GM12878 (cell line): Measurements from ENCODE around the gene WTAP.

Experiments used
- BHLHE40 ChIP-seq, 2 experiments: fragments of 450-650 bp in 1 of 2; IDR thresholded peaks; 2 replicates each; pipeline ENCODE4 v1.6.1; 2011 to 2017; ENCODE audit warnings: low read depth in 2 of 2, borderline replicate concordance in 1 of 2, improper control_type of control experiment in 1 of 2, low read length in 1 of 2, mild to moderate bottlenecking in 1 of 2
- CTCF ChIP-seq, 3 experiments: IDR thresholded peaks in 2 of 3; conservative IDR thresholded peaks in 1 of 3; 2 replicates each; pipeline ENCODE4 v1.5.1; 2011; ENCODE audit warnings: low read depth in 3 of 3, low read length in 3 of 3, mild to moderate bottlenecking in 3 of 3, control low read depth in 2 of 3, moderate library complexity in 2 of 3, inconsistent platforms in 1 of 3, mixed read lengths in 1 of 3; ENCODE audit not compliant: control insufficient read depth in 2 of 3, insufficient read depth in 1 of 3; ENCODE audit errors: extremely low read depth in 1 of 3
- GABPA ChIP-seq: IDR thresholded peaks from 2 replicates; pipeline ENCODE4 v1.6.1; 2014; ENCODE audit warnings: antibody characterized with exemption, low read depth, mild to moderate bottlenecking, inconsistent platforms
- POLR2A ChIP-seq: IDR thresholded peaks from 2 replicates; pipeline ENCODE4 v1.6.1; 2011; ENCODE audit warnings: low read depth, mild to moderate bottlenecking, low read length
- ZBTB33 ChIP-seq: fragments of 450-650 bp; IDR thresholded peaks from 2 replicates; pipeline ENCODE4 v1.6.1; 2017; ENCODE audit warnings: mild to moderate bottlenecking
- ZNF384 ChIP-seq: IDR thresholded peaks from 2 replicates; pipeline ENCODE4 v1.6.1; 2012; ENCODE audit warnings: low read depth, mild to moderate bottlenecking, low read length, improper control_type of control experiment, borderline replicate concordance

- TF ChIP-seq POLR2A: no peak
- no peak for TF ChIP-seq GABPA
- no peak for TF ChIP-seq CTCF (IDR thresholded peaks at IDR 0.05 in 2 of 3, conservative IDR thresholded peaks at IDR 0.05 in 1 of 3; ENCODE audit: control insufficient read depth in 2 of 3, extremely low read depth in 1 of 3, insufficient read depth in 1 of 3, low read depth in 3 of 3, low read length in 3 of 3)
- no peak for TF ChIP-seq ZBTB33
- TF ChIP-seq BHLHE40 (IDR thresholded peaks at IDR 0.05; ENCODE audit: borderline replicate concordance in 1 of 2, low read depth in 2 of 2, low read length in 1 of 2): no peak
- no peak for TF ChIP-seq ZNF384
Measured at GRCh38 chr6:159692303-159693127, 34.8 kb upstream of the WTAP start.
